ENCODE measurements around the gene UNC93A.
"Not testable (repeated sequence)": the region's sequence is repeated elsewhere in the genome, so short reads cannot be mapped to it uniquely, and the experiment has no call there.

The UNC93A gene

DNA sequence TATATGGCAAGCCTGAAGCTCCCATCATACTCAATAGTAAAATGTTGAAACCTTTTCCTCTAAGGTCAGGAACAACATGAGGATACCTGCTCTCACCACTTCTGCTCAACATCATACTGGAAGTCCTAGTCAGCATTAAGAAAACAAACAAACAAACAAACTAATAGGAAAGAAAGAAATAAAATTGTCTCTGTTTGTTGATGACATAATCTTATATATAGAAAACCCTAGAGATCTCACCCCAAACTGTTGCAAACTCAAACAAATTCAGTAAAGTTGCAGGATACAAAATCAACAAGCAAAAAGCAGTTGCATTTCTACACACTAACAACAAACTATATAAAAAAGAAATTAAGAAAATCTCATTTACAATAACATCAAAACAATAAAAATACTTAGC is 54.2 kb downstream of the UNC93A start:
- FAIRE-seq (no peak), DNase-seq (ENCODE audit: insufficient read length, low spot score) (no peak)
- no peak for TF ChIP-seq POLR2A (IDR thresholded peaks at IDR 0.05; ENCODE audit: low read depth, low read length)

- no peak for TF ChIP-seq POLR2A (IDR thresholded peaks at IDR 0.05; ENCODE audit: low read depth, low read length)
- FAIRE-seq (no peak), DNase-seq (ENCODE audit: insufficient read length, low spot score) (no peak)
Measured at GRCh38 chr6:167345960-167346359, 54.8 kb downstream of the UNC93A start.

- no peak for FAIRE-seq
- TF ChIP-seq POLR2A (IDR thresholded peaks at IDR 0.05; ENCODE audit: low read depth, low read length): no peak
- no peak for DNase-seq (ENCODE audit: insufficient read length, low spot score)
Measured at GRCh38 chr6:167347226-167347625, 56.1 kb downstream of the UNC93A start.

GRCh38 chr6:167349631-167350274 is 58.6 kb downstream of the UNC93A start:
- TF ChIP-seq POLR2A (IDR thresholded peaks at IDR 0.05; ENCODE audit: low read depth, low read length): no peak
- DNase-seq (ENCODE audit: insufficient read length, low spot score) (no peak), FAIRE-seq (no peak)

- FAIRE-seq (no peak), DNase-seq (ENCODE audit: insufficient read length, low spot score) (no peak)
- TF ChIP-seq POLR2A (IDR thresholded peaks at IDR 0.05; ENCODE audit: low read depth, low read length): no peak
Measured at GRCh38 chr6:167350275-167350696, 59.2 kb downstream of the UNC93A start.

DNA sequence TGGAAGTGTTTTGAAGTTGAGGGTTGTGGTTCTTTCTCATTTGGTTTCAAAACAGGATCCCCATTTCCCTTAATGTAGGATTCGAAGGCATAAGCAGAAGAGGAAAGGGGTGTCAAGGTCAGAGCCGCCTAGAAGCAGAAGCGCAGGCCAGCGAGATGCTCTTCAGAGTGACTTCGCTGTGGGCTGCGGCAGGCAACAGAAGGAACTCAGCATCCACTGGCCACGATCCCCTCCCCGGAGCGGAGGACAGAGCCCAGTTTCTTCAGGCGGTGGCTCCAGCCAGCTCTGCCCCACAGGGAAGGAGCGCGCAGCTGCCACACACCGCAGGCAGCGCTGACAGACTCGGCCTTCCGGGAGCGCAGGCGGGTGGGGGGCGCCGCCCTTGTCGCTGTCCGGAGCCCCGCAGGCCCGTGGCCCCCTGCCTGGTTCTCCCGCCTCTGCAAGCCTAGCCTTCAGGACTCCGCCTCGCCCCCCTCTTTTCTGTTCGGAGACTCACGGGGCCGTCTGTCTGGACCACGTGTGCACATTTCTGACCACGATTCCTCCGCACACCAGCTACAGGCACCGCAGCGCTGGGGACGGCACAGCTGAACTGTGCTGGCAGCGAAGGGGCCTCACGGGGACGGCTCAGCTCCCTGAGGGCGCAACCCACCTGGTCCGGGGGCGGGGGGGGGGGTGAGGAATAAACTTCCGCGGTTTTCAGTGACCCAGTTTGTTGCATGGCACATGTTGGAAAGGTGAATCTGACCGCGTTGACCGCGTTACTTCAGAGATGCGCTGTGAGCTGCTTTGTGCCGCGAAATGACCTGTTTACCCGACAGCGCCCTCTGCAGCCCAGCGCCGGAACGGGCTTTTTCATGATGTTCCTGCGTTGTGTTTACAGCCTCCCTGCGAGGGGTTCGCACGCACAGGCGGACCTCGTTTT is 59.9 kb downstream of the UNC93A start:
- no peak for TF ChIP-seq POLR2A (IDR thresholded peaks at IDR 0.05; ENCODE audit: low read depth, low read length)
- peak; percentile 25 for DNase-seq (ENCODE audit: insufficient read length, low spot score)

DNA sequence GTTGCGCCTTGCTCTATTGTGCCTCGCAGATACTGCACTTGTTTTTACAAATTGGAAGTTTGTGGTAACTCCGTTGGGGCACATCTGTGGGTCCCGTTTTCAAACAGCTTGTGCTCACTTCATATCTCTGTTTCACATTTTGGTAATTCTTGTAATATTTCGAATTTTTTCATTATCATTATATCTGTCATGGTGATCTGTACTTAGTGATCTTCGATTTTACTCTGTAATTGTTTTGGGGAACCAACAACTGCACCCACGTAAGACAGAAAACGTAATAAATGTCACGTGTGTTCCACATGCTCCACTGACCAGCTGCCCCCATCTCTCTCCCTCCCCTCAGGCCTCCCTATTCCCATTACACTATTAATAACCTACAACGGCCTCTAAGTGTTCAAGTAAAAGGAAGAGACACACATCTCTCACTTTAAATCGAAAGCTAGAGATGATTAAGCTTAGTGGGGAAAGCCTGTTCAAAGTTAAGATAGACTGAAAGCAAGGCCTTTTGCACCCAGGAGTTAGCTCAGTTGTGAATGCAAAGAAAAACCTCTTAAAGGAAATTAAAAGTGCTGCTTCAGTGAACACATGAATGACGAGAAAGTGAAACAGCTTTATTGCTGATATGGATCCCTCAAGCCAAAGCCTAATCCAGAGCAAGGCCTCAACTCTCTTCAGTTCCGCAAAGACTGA is 60.7 kb downstream of the UNC93A start:
- no peak for TF ChIP-seq POLR2A (IDR thresholded peaks at IDR 0.05; ENCODE audit: low read depth, low read length)
- no peak for FAIRE-seq
- DNase-seq (ENCODE audit: insufficient read length, low spot score): no peak

More for the DNA sequence above, 59.9 kb downstream of the UNC93A start:
- FAIRE-seq: no peak

- no peak for TF ChIP-seq POLR2A (IDR thresholded peaks at IDR 0.05; ENCODE audit: low read depth, low read length)
- FAIRE-seq (no peak), DNase-seq (ENCODE audit: insufficient read length, low spot score) (no peak)
Measured at GRCh38 chr6:167356874-167357273, 65.8 kb downstream of the UNC93A start.

DNA sequence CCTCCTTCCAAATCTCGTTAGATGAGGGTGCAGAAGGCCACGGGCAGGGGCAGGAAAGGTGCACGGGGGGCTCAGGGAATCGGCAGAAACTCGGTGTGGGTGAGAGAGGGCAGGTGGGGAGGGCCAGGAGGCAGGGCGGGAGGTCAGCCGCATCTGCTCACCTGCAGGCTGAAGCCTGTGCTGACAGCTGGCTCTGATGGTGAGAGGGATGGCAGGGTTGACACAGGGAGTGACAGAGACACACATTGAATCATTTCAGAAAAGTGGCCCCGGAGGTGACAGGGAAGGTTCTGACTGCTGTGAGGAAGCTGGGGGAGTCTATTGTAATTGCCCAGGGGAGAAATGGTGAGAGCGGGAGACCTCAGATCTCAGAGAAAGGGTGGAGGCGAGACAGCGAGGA is 67.3 kb downstream of the UNC93A start:
- DNase-seq (ENCODE audit: insufficient read length, low spot score); FAIRE-seq: not testable (repeated sequence)

DNA sequence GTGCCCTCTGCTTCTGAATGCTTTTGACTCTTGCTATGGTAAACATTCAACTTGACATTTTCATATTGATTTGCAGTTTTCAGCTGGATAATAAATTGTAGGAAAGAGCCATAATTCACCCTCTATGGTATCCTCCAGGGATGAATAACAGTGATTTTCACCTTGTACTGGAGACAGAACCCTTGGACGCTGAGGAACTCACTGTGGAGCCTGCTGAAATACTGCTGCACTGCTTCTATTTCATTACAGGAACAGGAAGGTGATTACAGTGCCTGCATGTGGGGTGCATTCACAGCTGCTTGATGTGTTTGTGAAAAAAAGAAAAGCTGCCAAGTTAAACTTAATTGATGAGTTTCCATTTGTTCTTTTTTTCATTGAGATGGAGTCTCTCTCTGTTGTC is 70.1 kb downstream of the UNC93A start:
- FAIRE-seq: not testable (repeated sequence)

More for the DNA sequence above, 70.1 kb downstream of the UNC93A start:
- DNase-seq (ENCODE audit: insufficient read length, low spot score): not testable (repeated sequence)

Measured in H54 (cell line).